ENCODE data around the gene PORCN. TPM values are rescaled to one million over a fixed set of nuclear protein-coding genes. Genes with fewer than 3 reads are reported as not detected.

PORCN gene
- total RNA-seq, 1 donor from 2014 or later, result 5.5 TPM

DNA sequence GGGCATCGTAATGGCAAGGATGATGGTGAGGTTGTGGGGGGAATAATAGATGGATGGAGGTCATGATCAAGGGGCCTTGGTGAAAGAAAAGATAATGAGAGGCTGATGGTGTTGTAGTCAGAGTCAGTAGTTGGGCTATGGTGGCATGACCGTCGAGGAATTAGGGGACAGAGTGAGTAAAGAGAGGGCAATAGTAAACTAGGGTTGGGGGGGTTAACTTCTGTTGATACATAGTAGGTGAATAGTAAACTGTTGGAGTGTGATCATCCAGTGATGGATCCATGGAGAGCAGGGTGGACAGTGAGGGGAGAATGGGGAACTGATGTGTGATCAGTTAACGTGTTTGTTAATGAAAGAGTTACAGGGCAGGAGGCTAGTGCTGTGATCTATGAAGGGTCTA is 31.9 kb upstream of the PORCN start:
- no peak for DNase-seq

DNA sequence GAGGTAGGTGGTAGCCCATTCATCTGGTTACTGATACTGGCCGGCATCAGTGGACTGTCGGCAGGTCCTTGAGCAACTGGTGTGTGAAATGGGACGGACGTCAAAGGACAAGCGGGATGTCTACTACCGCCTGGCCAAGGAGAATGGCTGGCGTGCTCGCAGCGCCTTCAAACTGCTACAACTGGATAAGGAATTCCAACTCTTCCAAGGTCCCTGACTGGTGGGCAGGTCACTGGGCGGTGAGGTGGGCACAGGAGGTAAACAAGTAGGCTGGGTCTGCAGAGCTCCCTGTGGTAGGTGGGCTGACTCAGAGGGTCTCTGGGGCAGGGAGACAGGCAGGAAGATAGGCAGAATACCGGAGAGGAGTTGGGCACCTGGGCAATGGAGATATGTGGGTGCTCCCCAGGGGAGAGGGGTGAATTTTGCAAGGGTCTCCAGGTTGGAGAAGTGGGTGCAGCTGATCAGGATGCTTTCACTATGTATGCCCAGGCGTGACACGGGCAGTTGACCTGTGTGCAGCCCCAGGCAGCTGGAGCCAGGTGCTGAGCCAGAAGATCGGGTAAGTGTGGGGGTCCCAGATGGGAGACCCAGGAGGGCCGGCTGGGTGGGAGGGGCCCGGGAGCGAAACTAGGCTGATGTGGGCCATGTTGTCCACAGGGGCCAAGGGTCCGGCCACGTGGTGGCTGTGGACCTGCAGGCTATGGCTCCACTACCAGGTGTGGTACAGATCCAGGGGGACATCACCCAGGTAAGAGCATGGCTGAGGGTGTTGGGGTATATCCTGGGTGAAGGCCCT is 30.6 kb upstream of the PORCN start:
- no peak for DNase-seq

DNA sequence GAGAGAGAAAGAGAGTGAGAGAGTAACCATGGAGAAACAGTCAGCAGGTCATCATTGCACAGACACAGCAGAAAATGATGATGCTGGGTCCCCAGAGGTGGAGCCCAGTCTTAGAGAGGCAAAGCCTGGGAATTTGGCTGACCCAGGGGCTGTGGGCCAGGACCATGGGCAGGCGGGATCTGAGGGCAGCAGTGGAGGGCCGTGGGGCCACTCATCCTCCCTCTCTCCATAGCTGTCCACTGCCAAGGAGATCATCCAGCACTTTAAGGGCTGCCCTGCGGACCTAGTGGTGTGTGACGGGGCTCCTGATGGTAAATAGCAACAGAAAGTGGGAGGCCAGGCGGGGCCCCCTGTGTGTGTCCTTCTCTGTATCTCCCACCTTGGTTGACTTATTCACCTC is 30.0 kb upstream of the PORCN start:
- DNase-seq, result no peak

DNA sequence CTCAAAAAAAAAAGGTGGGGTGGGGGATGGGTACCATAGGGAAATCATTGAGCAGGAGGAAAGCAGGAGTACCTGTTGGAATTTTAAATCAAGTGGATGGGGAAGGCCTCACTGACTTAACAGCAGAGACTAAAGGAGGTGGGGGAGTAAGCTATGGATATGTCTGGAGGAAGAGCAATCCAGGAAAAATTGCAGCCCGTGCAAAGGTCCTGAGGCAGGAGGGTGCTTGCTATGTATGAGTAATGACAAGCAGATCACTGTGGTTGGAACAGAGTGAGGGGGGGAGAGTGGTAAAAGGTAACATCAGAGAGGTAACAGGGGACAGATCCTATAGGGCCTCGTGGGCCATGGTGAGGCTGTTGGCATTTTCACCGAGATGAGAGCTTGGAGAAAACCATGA is 28.6 kb upstream of the PORCN start:
- no peak for DNase-seq

DNA sequence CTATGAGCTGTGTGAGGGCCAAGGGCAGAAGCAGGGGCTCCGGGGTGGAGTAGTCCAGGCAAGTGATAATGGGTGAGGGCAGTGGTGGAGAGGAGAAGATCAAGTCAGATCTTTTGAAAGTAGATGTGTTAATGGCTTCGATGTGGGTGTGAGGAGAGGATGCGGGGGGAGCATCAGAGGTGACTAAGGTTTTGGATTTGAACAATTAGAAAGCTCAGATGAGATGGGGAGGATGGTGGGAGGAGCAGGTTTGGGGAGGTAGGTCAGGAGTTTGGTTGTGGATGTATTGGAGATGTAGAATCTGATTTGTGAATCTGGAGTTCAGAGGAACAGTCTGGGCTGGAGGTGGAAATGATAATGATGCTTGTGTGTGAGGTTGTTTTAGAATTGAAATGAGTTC is 28.2 kb upstream of the PORCN start:
- DNase-seq, result no peak

DNA sequence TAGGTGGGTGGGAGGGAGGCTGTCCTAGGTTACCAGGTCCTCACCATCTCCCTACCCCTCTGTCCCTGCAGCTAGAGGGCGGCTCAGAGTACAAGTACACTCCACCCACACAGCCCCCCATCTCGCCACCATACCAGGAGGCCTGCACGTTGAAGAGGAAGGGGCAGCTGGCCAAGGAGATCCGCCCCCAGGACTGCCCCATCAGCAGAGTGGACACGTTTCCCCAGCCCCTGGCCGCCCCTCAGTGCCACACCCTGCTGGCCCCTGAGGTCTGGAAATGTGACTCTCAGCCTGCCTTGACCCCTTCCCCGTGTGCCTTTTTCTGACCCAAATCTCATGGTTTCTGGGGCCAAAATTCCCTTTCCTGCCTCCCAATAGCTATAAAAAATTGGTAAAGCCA is 26.3 kb upstream of the PORCN start:
- DNase-seq, result no peak

DNA sequence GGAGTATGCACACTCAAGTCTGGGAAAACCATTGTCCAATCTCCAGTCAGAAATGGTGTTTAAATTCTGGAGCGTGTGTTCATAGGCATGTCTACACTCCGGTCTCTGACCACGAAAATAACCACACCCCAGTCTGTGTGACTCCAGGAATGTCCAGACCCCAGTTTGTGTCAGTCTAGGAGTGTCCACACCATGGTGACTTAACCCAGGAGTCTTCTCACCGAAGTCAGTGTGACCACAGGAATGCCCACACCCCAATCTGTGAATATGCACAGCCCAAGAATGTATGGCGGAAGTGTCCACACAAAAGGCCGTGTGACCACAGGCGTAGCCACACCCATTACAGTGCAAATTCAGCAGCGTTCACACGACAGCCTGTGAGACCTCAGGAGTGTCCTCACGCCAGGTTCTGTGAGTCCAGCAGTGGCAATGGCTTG is 21.4 kb upstream of the PORCN start:
- no peak for DNase-seq

DNA sequence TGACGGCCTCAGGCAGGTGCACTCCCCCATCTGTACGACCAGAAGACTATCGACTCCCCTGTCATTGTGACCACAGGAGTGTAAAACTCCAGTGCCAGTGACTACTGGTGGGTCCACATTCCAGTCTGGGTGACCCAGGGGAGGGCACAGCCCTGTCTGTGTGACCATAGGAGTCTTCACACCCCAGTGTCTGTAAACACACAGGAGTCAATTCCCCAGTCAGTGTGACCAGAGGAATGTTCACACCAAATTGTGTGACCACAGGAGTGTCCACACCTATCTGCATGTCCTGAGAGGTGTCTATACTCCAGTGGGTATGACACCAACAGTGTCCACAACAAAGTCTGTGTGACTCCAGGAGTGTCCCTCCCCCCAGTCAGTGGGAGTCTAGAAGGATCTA is 20.8 kb upstream of the PORCN start:
- DNase-seq, result no peak

DNA sequence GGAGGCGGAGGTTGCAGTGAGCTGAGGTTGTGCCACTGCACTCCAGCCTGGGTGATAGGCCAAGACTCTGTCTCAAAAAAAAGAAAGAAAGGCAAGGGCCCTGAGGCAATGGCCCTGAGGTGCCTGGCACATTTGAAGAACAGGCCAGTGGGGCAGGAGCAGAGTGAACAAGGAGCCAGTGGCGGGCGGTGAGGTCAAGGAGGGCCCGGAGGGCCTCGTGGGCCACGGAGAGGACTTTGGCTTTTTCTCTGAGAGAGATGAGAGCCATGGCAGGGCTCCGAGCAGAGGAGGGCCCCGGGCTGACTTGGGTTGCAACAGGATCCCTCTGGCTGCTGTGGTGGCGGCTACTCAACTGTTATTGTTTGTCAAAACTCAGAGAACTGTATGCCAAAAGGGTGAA is 19.5 kb upstream of the PORCN start:
- no peak for DNase-seq

DNA sequence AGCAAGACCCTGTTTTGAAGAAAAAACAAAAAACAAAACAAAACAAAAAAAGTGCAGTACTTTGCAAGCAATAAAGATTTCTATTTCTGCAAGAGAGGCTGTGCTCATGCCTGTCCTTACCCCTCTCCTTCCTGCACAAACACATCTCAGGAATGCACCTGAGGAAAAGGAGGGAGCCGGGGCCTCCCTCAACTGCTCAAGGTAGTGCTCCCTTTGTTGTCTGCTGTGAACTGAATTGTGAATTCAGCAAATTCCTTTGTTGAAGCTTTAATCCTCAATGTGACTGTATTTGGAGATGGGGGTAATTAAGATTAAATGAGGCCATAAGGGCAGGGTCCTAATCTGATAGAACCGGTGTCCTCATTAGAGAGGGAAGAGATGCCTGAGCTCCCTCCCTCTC is 18.9 kb upstream of the PORCN start:
- no peak for DNase-seq

DNA sequence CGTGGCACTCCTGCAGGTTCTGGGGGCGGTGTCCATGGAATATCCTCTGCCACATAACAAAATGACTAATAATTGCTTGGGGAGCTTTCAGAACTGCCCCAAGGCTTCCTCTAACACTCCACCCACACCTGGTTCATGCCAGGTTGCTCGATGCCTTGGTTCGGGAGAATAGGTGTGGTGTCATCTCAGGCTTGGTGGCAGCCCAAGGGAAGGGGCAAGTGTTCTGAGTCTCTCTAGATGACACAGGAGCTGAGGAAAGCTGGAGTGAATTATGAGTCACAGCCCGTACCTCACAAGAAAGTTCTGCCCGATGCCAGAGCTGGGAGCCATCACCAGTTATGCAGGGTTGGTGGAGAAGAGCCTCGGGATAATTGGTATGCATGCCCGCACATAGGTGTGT is 18.1 kb upstream of the PORCN start:
- DNase-seq, result no peak

DNA sequence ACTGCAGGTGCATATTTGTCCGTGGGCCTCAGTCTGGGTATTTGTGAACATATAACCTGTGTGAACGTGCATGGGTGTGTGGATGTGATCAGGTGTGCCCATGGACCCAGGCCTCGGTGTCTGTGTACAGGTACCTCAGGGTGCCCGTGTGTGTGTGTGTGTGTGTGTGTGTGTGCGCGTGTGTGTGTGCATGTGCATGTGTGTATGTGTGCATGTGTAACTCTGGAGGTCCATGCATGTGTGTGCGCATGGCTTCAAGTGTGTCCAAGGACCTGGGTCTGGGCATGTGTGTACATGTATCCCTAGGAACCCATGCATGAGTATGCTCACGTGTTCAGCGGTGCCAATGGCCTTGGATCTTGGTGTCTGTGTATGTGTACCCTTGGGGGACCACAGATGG is 17.0 kb upstream of the PORCN start:
- DNase-seq, result no peak

DNA sequence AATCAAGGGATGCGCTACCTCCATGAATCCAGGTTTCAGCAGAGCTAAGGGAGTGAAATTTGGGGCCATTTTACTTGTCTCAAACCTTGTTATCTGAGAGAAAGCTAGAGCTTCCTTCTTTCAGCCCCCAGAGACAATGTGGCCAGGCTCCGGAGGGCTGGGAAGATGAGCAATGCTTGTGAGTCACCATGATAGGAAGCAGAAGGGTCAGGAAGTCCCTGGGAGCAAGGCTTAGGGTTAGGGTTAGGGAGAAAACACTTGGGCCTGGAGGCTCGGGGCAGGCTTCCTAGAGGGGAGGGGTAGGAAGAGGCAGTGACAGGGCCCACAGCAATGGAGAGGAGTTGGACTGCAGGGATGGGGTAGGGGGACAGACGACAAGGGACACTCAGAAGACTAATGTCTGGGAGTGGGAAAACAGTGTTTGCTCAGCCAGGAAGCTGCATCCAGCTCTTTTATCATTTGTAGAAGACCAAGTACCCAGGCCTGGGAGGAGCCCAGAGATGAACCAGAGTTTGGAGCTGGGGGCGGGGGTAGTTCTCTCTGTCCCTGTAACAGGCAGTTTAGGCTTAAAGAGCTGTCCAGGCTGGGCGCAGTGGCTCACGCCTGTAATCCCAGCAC is 16.4 kb upstream of the PORCN start:
- no peak for DNase-seq

DNA sequence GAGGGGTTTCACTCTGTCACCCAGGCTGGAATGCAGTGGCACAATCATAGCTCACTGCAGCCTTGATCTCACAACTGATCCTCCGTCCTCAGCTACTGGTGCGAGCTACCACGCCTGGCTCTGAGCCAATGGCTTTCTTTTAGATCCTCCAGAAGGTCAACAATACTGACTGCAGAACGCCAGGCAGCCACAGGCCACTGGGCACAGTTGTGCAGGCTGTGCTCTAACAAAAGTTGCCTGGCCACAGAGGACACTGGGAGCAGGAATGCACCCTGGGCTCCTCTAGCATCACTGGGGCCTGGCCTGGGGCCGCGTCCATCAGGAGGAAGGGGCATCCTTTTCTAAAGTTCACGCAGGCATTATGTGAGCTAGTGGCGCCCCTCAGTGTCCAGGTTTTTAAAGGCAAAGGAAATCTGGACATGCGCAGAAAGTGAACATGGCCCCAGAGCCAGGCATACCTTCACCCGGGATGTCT is 14.9 kb upstream of the PORCN start:
- no peak for DNase-seq

DNA sequence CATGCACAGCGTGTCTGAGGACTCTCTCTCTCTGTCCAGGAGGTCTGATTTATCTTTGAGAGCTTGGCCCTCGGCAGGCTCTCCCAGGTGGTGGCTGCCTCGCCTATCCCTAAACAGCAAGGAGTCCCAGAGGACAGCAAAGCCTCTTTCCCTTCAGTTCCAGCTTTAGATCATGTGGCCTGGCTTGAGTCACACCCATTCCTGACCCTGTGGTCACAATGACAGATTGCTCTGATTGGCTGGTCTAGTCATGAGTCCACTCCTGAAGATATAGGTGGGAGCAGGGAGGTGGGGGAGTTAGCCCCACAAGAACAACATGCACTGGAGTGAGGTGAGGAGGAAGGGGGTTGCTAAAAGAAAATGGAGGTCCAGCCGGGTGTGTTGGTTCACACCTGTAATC is 12.1 kb upstream of the PORCN start:
- DNase-seq, result no peak

DNA sequence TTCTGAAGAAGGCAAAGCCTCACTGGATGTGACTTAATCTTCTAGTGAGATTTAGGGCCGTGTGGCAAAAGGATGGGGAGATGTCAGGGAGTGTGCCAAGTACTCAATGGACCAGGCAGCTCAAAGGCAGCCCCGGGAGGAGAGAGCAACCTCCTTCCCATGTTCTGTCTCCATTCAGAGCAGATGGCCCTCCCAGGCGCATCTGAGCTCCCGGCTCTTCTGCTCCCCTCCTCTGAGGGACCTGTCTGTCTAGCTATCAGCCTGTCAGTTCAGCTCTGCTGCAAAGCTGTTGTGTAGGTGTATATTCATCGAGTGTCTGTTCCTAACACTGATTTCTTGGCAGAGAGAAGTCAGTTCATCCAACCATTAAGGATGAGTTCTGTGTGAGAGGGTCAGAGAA is 10.9 kb upstream of the PORCN start:
- DNase-seq, result no peak

DNA sequence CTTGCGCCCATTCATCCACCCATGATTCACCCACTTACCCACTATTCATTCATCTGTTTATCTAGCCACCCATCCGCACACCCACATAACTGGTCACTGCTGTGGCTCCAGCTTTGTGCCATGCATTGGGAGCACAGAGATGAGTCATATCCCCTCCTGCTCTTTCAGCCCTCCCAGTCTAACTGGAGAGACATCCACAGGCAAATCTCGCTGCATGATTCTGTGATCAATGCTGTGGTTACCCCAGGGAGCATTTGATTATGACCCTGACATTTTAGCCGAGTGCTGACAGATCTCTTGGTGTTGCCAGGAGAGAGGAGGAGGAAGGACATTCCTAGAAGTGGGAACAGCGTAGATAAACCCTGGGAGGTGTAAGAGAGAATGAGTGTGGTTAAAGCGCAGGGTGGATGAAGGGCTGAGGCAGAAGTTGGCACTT is 10.4 kb upstream of the PORCN start:
- no peak for DNase-seq

DNA sequence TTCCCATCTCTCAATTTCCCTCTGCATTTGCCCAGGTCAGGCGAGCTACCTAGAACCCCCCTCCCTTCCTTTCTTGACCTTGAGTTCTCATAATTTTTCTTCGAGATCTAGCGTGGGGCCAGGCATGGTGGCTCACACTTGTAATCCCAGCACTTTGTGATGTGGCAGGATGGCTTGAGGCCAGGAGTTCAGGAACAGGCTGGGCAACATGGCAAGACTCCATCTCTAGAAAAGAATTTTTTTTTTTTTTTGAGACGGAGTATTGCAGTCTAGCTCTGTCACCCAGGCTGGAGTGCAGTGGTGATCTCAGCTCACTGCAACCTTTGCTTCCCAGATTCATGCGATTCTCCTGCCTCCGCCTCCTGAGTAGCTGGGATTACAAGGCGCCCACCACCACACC is 4.5 kb upstream of the PORCN start:
- DNase-seq, result no peak

DNA sequence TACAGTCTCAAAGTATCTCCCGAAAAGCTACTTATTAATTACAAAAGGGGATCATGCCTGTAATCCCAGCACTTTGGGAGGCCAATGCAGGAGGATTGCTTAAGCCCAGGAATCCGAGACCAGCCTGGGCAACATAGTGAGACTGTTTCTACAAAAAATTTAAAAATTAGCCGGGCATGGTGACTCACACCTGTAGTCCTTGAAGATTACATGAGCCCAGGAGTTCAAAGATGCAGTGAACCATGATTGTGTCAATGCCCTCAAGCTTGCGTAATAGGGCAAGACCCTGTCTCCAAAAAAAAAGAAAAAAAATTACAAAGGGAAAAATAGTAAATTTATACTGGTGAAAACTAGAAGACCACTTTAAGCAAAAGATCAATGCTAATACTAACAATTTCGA is 3.3 kb upstream of the PORCN start:
- no peak for DNase-seq

DNA sequence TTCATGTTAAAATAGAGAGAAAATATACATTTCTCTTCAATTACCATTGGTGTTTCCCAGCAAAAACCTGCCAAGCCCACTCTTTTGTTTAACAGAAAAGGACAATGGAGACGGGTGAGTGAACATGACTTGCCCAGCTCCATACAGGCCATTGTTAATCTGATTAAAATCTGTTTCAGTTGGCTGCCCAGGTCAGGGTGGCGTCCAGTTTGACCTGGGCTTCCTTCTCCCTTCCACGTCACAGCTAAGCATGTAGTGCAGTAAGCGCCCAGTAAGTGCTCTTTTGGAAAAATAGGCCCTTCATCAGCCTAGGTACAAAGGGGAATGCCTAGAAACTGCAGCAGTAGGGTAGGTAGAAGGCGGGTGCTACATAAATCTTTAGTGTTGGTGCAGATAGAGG is 1.5 kb upstream of the PORCN start:
- no peak for DNase-seq

DNA sequence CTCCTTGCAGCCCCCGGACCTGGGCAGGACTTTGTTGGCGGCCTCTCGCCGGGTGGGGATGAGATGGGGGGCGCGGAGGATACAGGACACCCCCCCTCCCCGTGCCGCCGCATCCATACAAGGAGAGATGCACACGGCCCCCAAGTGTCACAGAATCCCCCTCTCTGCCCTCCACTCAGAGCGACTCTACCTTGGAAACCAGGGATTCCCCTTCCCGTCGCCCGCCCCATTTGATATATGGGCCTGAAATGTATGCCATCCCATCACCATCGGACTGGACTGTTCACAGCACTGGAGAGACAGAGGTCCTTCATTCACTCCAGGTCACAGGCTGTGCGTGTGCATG is 426 bp downstream of the PORCN start:
- DNase-seq, result no peak

DNA sequence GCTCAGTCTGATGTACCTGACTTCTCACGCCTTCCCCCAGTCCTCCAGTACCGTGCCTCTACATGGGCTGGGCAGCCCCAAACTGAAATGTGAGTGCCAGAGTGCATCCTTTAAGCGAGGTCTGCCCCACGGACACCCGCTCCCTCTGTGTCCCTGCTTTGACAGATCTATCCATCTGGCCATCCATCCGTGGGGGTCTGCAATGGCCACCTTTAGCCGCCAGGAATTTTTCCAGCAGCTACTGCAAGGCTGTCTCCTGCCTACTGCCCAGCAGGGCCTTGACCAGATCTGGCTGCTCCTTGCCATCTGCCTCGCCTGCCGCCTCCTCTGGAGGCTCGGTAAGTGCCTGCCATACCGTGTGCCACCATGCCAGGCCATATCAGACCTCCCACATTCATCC is 827 bp downstream of the PORCN start:
- DNase-seq, result no peak

DNA sequence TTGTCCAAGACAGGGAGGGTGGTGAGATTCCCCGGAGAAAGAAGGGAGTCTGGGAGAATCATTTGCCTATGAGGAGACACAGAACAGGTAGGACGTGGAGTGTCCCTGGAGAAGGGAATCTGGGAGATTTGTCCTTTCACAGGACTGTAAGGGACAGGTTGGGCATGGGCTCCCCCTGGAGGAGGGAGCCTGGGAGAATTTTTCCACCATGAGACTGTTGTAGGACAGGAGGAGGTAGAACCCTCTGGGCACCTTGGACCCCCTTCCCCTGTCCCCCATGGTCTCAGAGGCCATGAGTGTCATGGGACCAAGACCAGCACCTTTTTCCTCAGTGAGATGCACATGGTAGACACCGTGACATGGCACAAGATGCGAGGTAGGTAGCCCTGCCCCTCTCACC is 2.8 kb downstream of the PORCN start:
- DNase-seq, result no peak

DNA sequence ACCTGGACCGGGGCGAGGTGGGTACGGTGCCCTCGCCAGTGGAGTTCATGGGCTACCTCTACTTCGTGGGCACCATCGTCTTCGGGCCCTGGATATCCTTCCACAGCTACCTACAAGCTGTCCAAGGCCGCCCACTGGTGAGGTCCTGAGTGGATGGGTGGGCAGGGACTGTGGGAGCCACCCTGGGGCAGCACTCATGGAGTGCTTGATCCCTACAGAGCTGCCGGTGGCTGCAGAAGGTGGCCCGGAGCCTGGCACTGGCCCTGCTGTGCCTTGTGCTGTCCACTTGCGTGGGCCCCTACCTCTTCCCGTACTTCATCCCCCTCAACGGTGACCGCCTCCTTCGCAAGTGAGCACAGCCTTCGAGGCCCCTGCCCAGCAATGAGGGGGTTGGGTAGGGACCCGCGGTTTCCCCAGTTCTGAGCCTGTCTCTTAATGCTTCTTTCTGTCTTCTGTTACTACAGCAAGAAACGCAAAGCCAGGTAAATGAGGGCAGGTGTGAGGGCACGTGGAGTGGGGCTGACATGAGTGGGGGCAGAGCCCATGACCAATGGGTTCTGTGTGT is 3.7 kb downstream of the PORCN start:
- no peak for DNase-seq

Measured in occipital lobe (tissue), 2 donors.